Activated CD4-positive, alpha-beta memory T cell treated with anti-CD3 and anti-CD28 coated beads for 36 hours (primary cell): Measurements from ENCODE around the gene AGPAT4. TPM values are rescaled to one million over a fixed set of nuclear protein-coding genes. Genes with fewer than 3 reads are reported as not detected.

Experiments
- CTCF ChIA-PET: fragments of 350-600 bp; sonication (Branson Sonifier 250); formaldehyde crosslinking; loops from one replicate; lab custom pipeline; 2021; ENCODE audit warnings: antibody characterized with exemption, inconsistent platforms; lab: Charles Lee
- POLR2A ChIA-PET: fragments of 350-600 bp; sonication (Branson Sonifier 250); formaldehyde crosslinking; loops from one replicate; lab custom pipeline; 2021; ENCODE audit warnings: antibody characterized with exemption; lab: Charles Lee
- DNase-seq: peaks from one replicate; pipeline ENCODE4 v3.0.0-alpha.2; 2020
- H3K27ac Mint-ChIP-seq: one replicate; pipeline ENCODE4 v1.8.0; 2021; ENCODE audit warnings: mixed read lengths
- H3K27me3 Mint-ChIP-seq: one replicate; pipeline ENCODE4 v1.8.0; 2021; ENCODE audit warnings: mixed read lengths
- H3K36me3 Mint-ChIP-seq: one replicate; pipeline ENCODE4 v1.8.0; 2021; ENCODE audit warnings: mixed read lengths
- H3K4me1 Mint-ChIP-seq: one replicate; pipeline ENCODE4 v1.8.0; 2021; ENCODE audit warnings: low read depth, mixed read lengths
- H3K4me3 Mint-ChIP-seq: one replicate; pipeline ENCODE4 v1.8.0; 2021; ENCODE audit warnings: mild to moderate bottlenecking, mixed read lengths
- H3K9me3 Mint-ChIP-seq: one replicate; pipeline ENCODE4 v1.8.0; 2021; ENCODE audit warnings: mixed read lengths
- intact Hi-C: fragments of 100-400 bp; cut with micrococcal nuclease; formaldehyde crosslinking; loops from one replicate; pipeline ENCODE4 v1.15.1; 2023
- total RNA-seq, 2 experiments: library from RNA; stranded (reverse); gene quantifications; one replicate each; pipeline ENCODE4 v1.2.3, GENCODE V29; 2021

Gene AGPAT4
- total RNA-seq, 2 experiments from 2014 or later = 4.7 to 5.6 TPM

- ChIA-PET CTCF (no interaction called here), POLR2A (no interaction called here)
- Mint-ChIP-seq H3K36me3 (peaks cover 2% of the 10 kb centered on the region), H3K4me3 (no peak overlapping the region), H3K9me3 (no peaks in the 10 kb centered on the region), H3K27me3 (no peaks in the 10 kb centered on the region), H3K27ac (no peak overlapping the region), H3K4me1 (no peaks in the 10 kb centered on the region)
- DNase-seq = no peak
- intact Hi-C loops = no loop called here
These were observed 7.9 kb downstream of the AGPAT4 start for GRCh38 chr6:161265975-161266374.

GRCh38 chr6:161265554-161265953 is 8.3 kb downstream of the AGPAT4 start:
- H3K4me1 Mint-ChIP-seq = no peaks in the 10 kb centered on the region
- POLR2A ChIA-PET = no interaction called here
- peaks cover 2% of the 10 kb centered on the region for H3K36me3 Mint-ChIP-seq
- DNase-seq = no peak
- H3K27ac Mint-ChIP-seq = no peak overlapping the region
- intact Hi-C loops = no loop called here
- no peaks in the 10 kb centered on the region for H3K9me3 Mint-ChIP-seq
- no peaks in the 10 kb centered on the region for H3K27me3 Mint-ChIP-seq
- H3K4me3 Mint-ChIP-seq = no peak overlapping the region
- CTCF ChIA-PET = no interaction called here

GRCh38 chr6:161264181-161264580 is 9.7 kb downstream of the AGPAT4 start:
- POLR2A ChIA-PET = no interaction called here

GRCh38 chr6:161261816-161262215 is 12.0 kb downstream of the AGPAT4 start:
- no peaks in the 10 kb centered on the region for H3K36me3 Mint-ChIP-seq
- POLR2A ChIA-PET = no interaction called here

More at GRCh38 chr6:161264181-161264580, 9.7 kb downstream of the AGPAT4 start:
- Mint-ChIP-seq H3K27me3 (no peaks in the 10 kb centered on the region), H3K36me3 (peaks cover 2% of the 10 kb centered on the region), H3K9me3 (no peaks in the 10 kb centered on the region), H3K4me3 (no peak overlapping the region), H3K4me1 (no peaks in the 10 kb centered on the region), H3K27ac (no peak overlapping the region)
- no peak for DNase-seq
- intact Hi-C loops = no loop called here
- CTCF ChIA-PET = no interaction called here

GRCh38 chr6:161261325-161261724 is 12.5 kb downstream of the AGPAT4 start:
- no peak overlapping the region for H3K4me3 Mint-ChIP-seq
- ChIA-PET POLR2A (no interaction called here), CTCF (no interaction called here)
- H3K36me3 Mint-ChIP-seq = no peaks in the 10 kb centered on the region
- no peak for DNase-seq
- intact Hi-C loops = no loop called here
- H3K27me3 Mint-ChIP-seq = no peaks in the 10 kb centered on the region
- no peaks in the 10 kb centered on the region for H3K4me1 Mint-ChIP-seq
- no peak overlapping the region for H3K27ac Mint-ChIP-seq
- no peaks in the 10 kb centered on the region for H3K9me3 Mint-ChIP-seq

More at GRCh38 chr6:161261816-161262215, 12.0 kb downstream of the AGPAT4 start:
- Mint-ChIP-seq H3K9me3 (no peaks in the 10 kb centered on the region), H3K27ac (no peak overlapping the region), H3K4me1 (no peaks in the 10 kb centered on the region), H3K27me3 (no peaks in the 10 kb centered on the region), H3K4me3 (no peak overlapping the region)
- no peak for DNase-seq
- intact Hi-C loops = no loop called here
- CTCF ChIA-PET = no interaction called here

- Mint-ChIP-seq H3K36me3 (no peaks in the 10 kb centered on the region), H3K4me1 (no peaks in the 10 kb centered on the region), H3K4me3 (no peak overlapping the region), H3K27me3 (no peaks in the 10 kb centered on the region), H3K9me3 (no peaks in the 10 kb centered on the region), H3K27ac (no peak overlapping the region)
- ChIA-PET POLR2A (no interaction called here), CTCF (interaction anchor here (1.2 kb wide), 1 partner anchor 112 kb away, joined by 3 read pairs; no protein-coding TSS in a partner anchor)
- intact Hi-C loops = no loop called here
- no peak for DNase-seq
These were observed 14.6 kb downstream of the AGPAT4 start for GRCh38 chr6:161259302-161259701.

GRCh38 chr6:161257793-161258457 is 15.9 kb downstream of the AGPAT4 start:
- DNase-seq = no peak
- intact Hi-C loops = no loop called here
- H3K4me1 Mint-ChIP-seq = no peaks in the 10 kb centered on the region
- H3K9me3 Mint-ChIP-seq = no peaks in the 10 kb centered on the region
- no peaks in the 10 kb centered on the region for H3K36me3 Mint-ChIP-seq
- CTCF ChIA-PET = no interaction called here
- POLR2A ChIA-PET = no interaction called here
- H3K27ac Mint-ChIP-seq = no peak overlapping the region
- H3K27me3 Mint-ChIP-seq = no peaks in the 10 kb centered on the region
- H3K4me3 Mint-ChIP-seq = no peak overlapping the region

- Mint-ChIP-seq H3K27me3 (no peaks in the 10 kb centered on the region), H3K4me1 (no peaks in the 10 kb centered on the region), H3K4me3 (no peak overlapping the region), H3K36me3 (no peaks in the 10 kb centered on the region), H3K27ac (no peak overlapping the region), H3K9me3 (no peaks in the 10 kb centered on the region)
- intact Hi-C loops = no loop called here
- ChIA-PET POLR2A (no interaction called here), CTCF (interaction anchor here (0.5 kb wide), 1 partner anchor 114 kb away, joined by 3 read pairs; no protein-coding TSS in a partner anchor)
- no peak for DNase-seq
These were observed 17.5 kb downstream of the AGPAT4 start for GRCh38 chr6:161256407-161256806.

GRCh38 chr6:161255518-161255917 is 18.3 kb downstream of the AGPAT4 start:
- Mint-ChIP-seq H3K4me1 (no peaks in the 10 kb centered on the region), H3K9me3 (no peaks in the 10 kb centered on the region), H3K27me3 (no peaks in the 10 kb centered on the region), H3K36me3 (no peaks in the 10 kb centered on the region), H3K27ac (no peak overlapping the region), H3K4me3 (no peak overlapping the region)
- intact Hi-C loops = no loop called here
- DNase-seq = no peak
- POLR2A ChIA-PET = no interaction called here
- CTCF ChIA-PET = no interaction called here

GRCh38 chr6:161254464-161255253 is 19.2 kb downstream of the AGPAT4 start:
- POLR2A ChIA-PET = no interaction called here

GRCh38 chr6:161254126-161254463 is 19.8 kb downstream of the AGPAT4 start:
- DNase-seq = no peak
- H3K4me3 Mint-ChIP-seq = no peak overlapping the region
- no peaks in the 10 kb centered on the region for H3K36me3 Mint-ChIP-seq
- H3K4me1 Mint-ChIP-seq = no peaks in the 10 kb centered on the region
- POLR2A ChIA-PET = no interaction called here
- intact Hi-C loops = no loop called here
- no peak overlapping the region for H3K27ac Mint-ChIP-seq
- CTCF ChIA-PET = no interaction called here
- peaks cover 3% of the 10 kb centered on the region for H3K9me3 Mint-ChIP-seq
- H3K27me3 Mint-ChIP-seq = no peaks in the 10 kb centered on the region

More at GRCh38 chr6:161254464-161255253, 19.2 kb downstream of the AGPAT4 start:
- no peaks in the 10 kb centered on the region for H3K36me3 Mint-ChIP-seq
- no peak overlapping the region for H3K4me3 Mint-ChIP-seq
- no peak overlapping the region for H3K27ac Mint-ChIP-seq
- intact Hi-C loops = no loop called here
- no peaks in the 10 kb centered on the region for H3K4me1 Mint-ChIP-seq
- no peak for DNase-seq
- CTCF ChIA-PET = no interaction called here
- H3K27me3 Mint-ChIP-seq = no peaks in the 10 kb centered on the region
- H3K9me3 Mint-ChIP-seq = no peaks in the 10 kb centered on the region

GRCh38 chr6:161251345-161251744 is 22.5 kb downstream of the AGPAT4 start:
- ChIA-PET POLR2A (no interaction called here), CTCF (no interaction called here)
- H3K4me3 Mint-ChIP-seq = no peak overlapping the region
- DNase-seq = no peak
- no peaks in the 10 kb centered on the region for H3K4me1 Mint-ChIP-seq
- no peaks in the 10 kb centered on the region for H3K36me3 Mint-ChIP-seq
- H3K27ac Mint-ChIP-seq = no peak overlapping the region
- intact Hi-C loops = no loop called here
- H3K27me3 Mint-ChIP-seq = no peaks in the 10 kb centered on the region
- peaks cover 3% of the 10 kb centered on the region for H3K9me3 Mint-ChIP-seq

- Mint-ChIP-seq H3K4me3 (no peak overlapping the region), H3K9me3 (peaks cover 3% of the 10 kb centered on the region), H3K27me3 (no peaks in the 10 kb centered on the region), H3K27ac (no peak overlapping the region), H3K36me3 (peaks cover 5% of the 10 kb centered on the region), H3K4me1 (no peaks in the 10 kb centered on the region)
- intact Hi-C loops = no loop called here
- POLR2A ChIA-PET = no interaction called here
- no peak for DNase-seq
- CTCF ChIA-PET = no interaction called here
These were observed 24.5 kb downstream of the AGPAT4 start for GRCh38 chr6:161249327-161249726.
